22Rv1 (cell line): ENCODE measurements around the gene ADTRP.

ENCODE experiments used
- H3K27ac ChIP-seq: fragments of 450-650 bp; 2 replicates; pipeline ENCODE4 v1.5.1; 2017
- CTCF ChIP-seq: fragments of 450-650 bp; IDR thresholded peaks from 2 replicates; pipeline ENCODE4 v1.5.1; 2017; ENCODE audit warnings: mild to moderate bottlenecking
- ZFX ChIP-seq: fragments of 450-650 bp; IDR thresholded peaks from 2 replicates; pipeline ENCODE4 v1.6.1; 2017; ENCODE audit warnings: antibody characterized with exemption, borderline replicate concordance

ADTRP gene

GRCh38 chr6:11810854-11811643, 32.4 kb upstream of the ADTRP start:
- H3K27ac ChIP-seq, result no peak overlapping the region
- TF ChIP-seq CTCF (no peak), ZFX (no peak)

- no peak overlapping the region for H3K27ac ChIP-seq
- TF ChIP-seq CTCF, result no peak
- TF ChIP-seq ZFX, result no peak
These were observed 31.5 kb upstream of the ADTRP start for GRCh38 chr6:11810039-11810541.

- TF ChIP-seq ZFX, result no peak
- TF ChIP-seq CTCF, result no peak
- H3K27ac ChIP-seq, result no peak overlapping the region
These were observed 29.5 kb upstream of the ADTRP start for GRCh38 chr6:11808054-11808453.

GRCh38 chr6:11806561-11807317, 28.1 kb upstream of the ADTRP start:
- H3K27ac ChIP-seq, result no peak overlapping the region
- TF ChIP-seq ZFX (no peak), CTCF (no peak)

GRCh38 chr6:11805259-11806053, 26.9 kb upstream of the ADTRP start:
- no peak overlapping the region for H3K27ac ChIP-seq
- TF ChIP-seq CTCF (no peak), ZFX (no peak)

- TF ChIP-seq ZFX (no peak), CTCF (no peak)
- H3K27ac ChIP-seq, result no peak overlapping the region
These were observed 26.1 kb upstream of the ADTRP start for GRCh38 chr6:11804701-11805100.
